ENCODE results near the gene TTC24. TPM values are rescaled to one million over a fixed set of nuclear protein-coding genes. Genes with fewer than 3 reads are reported as not detected.
A peak's percentile ranks its signal among the peaks of the same experiment; 100 is the strongest.

Gene TTC24
- total RNA-seq, 8 experiments from 2014 or later = 0.14 to 1.9 (median 0.58) TPM; not detected in 4

DNA sequence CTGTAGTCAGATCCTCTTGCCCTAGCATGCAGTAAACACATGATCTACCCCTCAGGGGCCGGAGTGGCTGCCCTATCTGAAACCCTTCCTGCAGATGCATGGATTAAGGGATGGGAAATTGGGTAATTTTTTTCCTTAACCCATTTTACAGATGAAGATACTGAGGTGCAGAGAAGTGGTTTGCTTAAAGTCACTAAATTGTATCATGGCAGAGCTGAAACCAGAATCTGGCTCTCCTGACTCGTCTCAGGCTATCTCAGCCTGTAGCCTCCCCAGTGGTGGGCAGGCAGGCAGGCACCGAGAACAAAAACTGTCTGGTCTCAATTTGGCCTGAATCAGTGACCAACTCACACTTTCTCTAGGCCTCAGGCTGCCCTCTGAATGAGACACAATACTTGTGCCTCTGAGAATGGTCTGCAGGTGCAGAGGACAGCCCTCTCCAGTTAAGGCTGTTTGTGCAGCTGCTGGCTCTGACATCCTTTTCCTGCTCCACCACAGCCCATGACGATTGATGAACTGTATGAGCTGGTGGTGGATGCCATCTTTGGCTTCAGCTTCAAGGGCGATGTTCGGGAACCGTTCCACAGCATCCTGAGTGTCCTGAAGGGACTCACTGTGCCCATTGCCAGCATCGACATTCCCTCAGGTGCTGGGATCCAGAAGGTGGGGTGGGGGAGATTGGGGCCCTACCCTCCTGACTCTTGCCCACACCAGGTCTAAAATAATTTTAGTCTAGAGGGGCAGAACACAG lies 13.6 kb downstream of the TTC24 start:
- 72 to 100% (median 92%) methylated on average over 2 to 6 of the region's 8 CpGs; no CpG with 5 or more reads in 4 of the 10 experiments for WGBS, 10 experiments
- in situ Hi-C loops (cut with MboI; ENCODE audit: low pct_unique_long_range_greater_than_20kb in 2 of 9, low sequenced_read_pairs in 9 of 9, unreplicated experiment in 9 of 9) = no loop called here
- H3K4me3 ChIP-seq = no peak overlapping the region
- no peak overlapping the region for H3K27ac ChIP-seq
- ATAC-seq (replicated peaks in 6 of 8) = no peak
- H3K4me1 ChIP-seq (replicated peaks in 1 of 2) = peaks cover 20 to 28% of the 10 kb centered on the region in 2 donors

DNA sequence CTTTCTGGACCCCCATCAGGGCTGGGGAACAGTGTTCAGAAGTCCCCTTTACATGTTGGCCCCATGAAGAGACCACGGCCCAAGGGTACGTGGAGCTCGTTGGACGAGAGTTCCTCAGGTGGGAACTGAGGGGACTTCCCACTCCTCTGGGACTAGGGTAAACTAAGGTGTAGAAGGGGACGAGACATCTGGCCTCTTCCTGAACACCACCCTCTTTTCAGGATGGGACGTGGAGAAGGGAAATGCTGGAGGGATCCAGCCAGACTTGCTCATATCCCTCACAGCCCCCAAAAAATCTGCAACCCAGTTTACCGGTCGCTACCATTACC lies 14.1 kb downstream of the TTC24 start:
- no peak overlapping the region for H3K27ac ChIP-seq
- ATAC-seq (replicated peaks in 6 of 8) = no peak
- in situ Hi-C loops (cut with MboI; ENCODE audit: low pct_unique_long_range_greater_than_20kb in 2 of 9, low sequenced_read_pairs in 9 of 9, unreplicated experiment in 9 of 9) = no loop called here
- peaks cover 20 to 28% of the 10 kb centered on the region in 2 donors for H3K4me1 ChIP-seq (replicated peaks in 1 of 2)
- 80 to 100% (median 91%) methylated on average over 1 to 6 of the region's 8 CpGs; no CpG with 5 or more reads in 6 of the 10 experiments for WGBS, 10 experiments
- no peak overlapping the region for H3K4me3 ChIP-seq

DNA sequence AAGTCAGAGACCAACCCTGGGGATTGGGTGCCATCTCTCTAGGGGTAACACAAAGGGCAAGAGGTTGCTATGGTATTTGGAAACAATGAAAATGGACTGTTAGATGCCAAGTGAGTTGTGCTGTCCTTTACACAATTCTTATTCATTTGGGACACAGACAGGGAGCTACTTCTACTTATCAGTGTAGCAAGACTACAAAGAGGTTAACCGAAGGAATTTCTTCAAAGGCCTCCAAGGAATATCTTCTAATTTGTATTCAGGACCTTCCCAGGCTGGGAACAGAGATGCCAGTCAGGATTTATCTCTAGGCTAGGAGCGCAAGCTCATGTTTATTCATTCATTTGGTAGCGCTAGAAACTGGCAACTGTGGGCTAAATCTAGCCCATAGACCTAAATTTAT lies 14.7 kb downstream of the TTC24 start:
- in situ Hi-C loops (cut with MboI; ENCODE audit: low pct_unique_long_range_greater_than_20kb in 2 of 9, low sequenced_read_pairs in 9 of 9, unreplicated experiment in 9 of 9) = no loop called here
- ATAC-seq (replicated peaks in 6 of 8) = peak in 1 of 8 experiments; percentile 38
- WGBS, 10 experiments = 37 to 96% (median 58%) methylated on average over 2 to 3 of the region's 3 CpGs; no CpG with 5 or more reads in 2 of the 10 experiments
- Histone ChIP-seq H3K4me1 (replicated peaks in 1 of 2) (peaks cover 20 to 28% of the 10 kb centered on the region in 2 donors), H3K4me3 (no peak overlapping the region), H3K27ac (peak overlapping the region in 1 of 2 donors; percentile 27)

DNA sequence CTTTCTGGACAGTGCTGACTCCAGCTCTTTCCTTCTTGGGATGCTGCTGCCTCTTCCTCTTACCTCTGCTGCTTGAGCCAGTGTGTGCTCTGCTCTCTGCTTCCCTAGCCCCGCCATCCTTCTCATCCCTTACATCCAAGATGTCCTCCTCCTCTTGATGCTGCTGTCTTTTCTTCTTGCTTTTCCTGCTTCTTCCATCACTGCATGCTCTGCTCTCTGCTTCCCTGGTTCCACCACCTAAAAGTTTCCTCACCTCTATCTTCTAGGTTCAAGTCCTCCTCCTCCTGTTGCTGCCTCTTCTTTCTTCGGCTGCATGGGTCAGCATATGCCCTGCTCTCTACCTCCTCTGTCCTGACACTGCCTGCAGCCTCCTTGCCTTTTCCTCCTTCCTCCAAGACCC lies 15.5 kb downstream of the TTC24 start:
- 71 to 100% (median 95%) methylated on average over 1 to 2 of the region's 2 CpGs for WGBS, 10 experiments
- peaks cover 20 to 28% of the 10 kb centered on the region in 2 donors for H3K4me1 ChIP-seq (replicated peaks in 1 of 2)
- in situ Hi-C loops (cut with MboI; ENCODE audit: low pct_unique_long_range_greater_than_20kb in 2 of 9, low sequenced_read_pairs in 9 of 9, unreplicated experiment in 9 of 9) = no loop called here
- no peak overlapping the region for H3K4me3 ChIP-seq
- ATAC-seq (replicated peaks in 6 of 8) = no peak
- H3K27ac ChIP-seq = no peak overlapping the region

DNA sequence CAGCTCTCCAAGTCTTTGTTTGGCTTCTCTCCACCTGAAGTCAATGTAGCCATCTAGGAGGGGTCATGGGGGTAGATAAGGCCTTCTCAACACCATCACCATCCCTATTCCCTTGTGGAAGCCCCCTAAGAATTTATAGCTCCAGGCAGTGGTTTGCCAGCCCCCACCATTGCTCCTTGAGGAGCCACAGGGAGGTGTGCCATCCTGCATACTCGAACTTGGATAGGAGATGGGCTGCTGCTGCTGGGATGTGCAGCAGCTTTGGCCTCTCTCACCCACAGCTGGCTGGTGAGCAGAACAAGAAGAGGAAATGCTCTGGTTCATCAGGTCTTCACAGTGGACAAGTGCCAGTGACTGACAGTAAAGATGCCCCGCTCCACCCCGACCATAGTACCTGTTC lies 16.9 kb downstream of the TTC24 start:
- WGBS, 10 experiments = 71 to 100% (median 94%) methylated on average over 1 to 3 of the region's 3 CpGs; no CpG with 5 or more reads in 5 of the 10 experiments
- no peak overlapping the region for H3K4me3 ChIP-seq
- no peak overlapping the region for H3K27ac ChIP-seq
- ATAC-seq (replicated peaks in 6 of 8) = no peak
- H3K4me1 ChIP-seq (replicated peaks in 1 of 2) = peaks cover 18 to 28% of the 10 kb centered on the region in 2 donors
- in situ Hi-C loops (cut with MboI; ENCODE audit: low pct_unique_long_range_greater_than_20kb in 2 of 9, low sequenced_read_pairs in 9 of 9, unreplicated experiment in 9 of 9) = no loop called here

DNA sequence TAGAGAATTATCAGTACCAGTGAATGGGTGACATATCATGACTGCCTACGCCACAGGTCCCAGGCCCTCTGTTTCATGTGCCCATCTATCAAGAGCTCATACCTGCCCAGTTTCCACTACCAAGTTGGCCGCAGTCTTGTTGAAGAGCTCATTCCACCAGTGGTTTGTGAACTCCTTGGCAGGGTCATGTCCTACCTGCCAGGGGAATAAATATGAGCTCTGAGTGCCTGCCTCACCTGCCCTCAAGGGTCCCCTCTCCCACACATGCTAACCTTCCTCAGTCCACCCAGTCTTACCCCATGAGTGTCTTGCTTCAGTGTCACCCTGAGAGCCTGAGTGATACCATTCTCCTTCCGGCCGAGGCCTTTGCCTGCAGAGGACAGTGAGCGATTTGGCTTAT lies 18.6 kb downstream of the TTC24 start:
- 86 to 100% (median 99%) methylated on average over 1 to 5 of the region's 5 CpGs; no CpG with 5 or more reads in 4 of the 10 experiments for WGBS, 10 experiments
- ATAC-seq (replicated peaks in 6 of 8) = no peak
- Histone ChIP-seq H3K27ac (no peak overlapping the region), H3K4me3 (no peak overlapping the region), H3K4me1 (replicated peaks in 1 of 2) (peaks cover 17 to 26% of the 10 kb centered on the region in 2 donors)
- in situ Hi-C loops (cut with MboI; ENCODE audit: low pct_unique_long_range_greater_than_20kb in 2 of 9, low sequenced_read_pairs in 9 of 9, unreplicated experiment in 9 of 9) = no loop called here

DNA sequence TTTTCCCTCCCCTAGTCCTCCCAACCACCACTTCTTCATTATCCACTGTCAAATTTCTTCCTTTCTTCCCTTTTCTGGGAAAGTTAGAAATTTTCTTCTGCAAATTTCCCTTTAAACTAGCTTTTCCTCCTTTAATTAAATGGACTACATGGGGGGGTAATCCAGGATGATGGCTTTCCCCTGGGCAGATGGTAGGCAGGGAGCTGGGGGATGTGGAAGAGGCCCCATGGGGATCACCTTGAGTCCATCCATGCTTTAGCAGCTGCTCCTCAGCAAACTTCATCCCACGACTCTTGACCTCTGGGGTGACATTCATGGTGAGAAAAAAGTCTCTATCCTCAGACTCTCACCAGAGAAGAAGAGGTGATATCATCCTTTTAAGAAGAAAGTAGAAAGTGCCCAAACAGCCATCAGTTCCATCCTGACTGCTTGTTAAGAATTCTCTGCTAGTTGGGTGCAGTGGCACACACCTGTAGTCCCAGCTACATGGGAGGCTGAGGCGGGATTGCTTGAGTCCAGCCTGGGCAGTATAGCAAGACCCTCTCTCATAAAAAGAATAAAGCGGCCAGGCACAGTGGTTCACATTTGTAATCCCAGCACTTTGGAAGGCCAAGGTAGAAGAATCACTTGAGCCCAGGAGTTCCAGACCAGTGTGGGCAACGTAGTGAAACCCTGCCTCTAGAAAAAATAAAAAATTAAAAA lies 19.4 kb downstream of the TTC24 start:
- Histone ChIP-seq H3K4me3 (no peak overlapping the region), H3K27ac (no peak overlapping the region), H3K4me1 (replicated peaks in 1 of 2) (peaks cover 17 to 23% of the 10 kb centered on the region in 2 donors)
- no peak for ATAC-seq (replicated peaks in 6 of 8)
- WGBS, 10 experiments = 88 to 100% (median 100%) methylated on average over 1 to 4 of the region's 4 CpGs
- in situ Hi-C loops (cut with MboI; ENCODE audit: low pct_unique_long_range_greater_than_20kb in 2 of 9, low sequenced_read_pairs in 9 of 9, unreplicated experiment in 9 of 9) = no loop called here

DNA sequence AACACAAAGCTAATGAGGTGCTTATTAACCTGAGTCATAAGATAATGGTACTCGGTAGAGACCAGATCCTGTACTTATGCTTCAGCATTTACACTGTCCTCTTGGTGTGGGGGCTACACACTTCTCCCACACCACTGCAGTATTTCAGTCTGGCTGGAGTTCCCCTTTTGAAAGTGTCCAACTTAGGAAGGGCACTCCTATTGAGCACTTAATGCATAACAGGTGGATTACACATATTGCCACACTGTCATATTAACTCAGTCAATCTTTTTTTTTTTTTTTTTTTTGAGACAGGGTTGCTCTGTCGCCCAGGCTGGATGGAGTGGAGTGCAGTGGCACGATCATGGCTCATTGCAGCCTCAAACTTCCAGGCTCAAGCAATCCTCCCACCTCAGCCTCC lies 20.3 kb downstream of the TTC24 start:
- Histone ChIP-seq H3K4me1 (replicated peaks in 1 of 2) (peaks cover 9 to 14% of the 10 kb centered on the region in 2 donors), H3K4me3 (no peak overlapping the region), H3K27ac (no peak overlapping the region)
- 0 to 100% (median 88%) methylated on average over 1 to 3 of the region's 3 CpGs; no CpG with 5 or more reads in 2 of the 10 experiments for WGBS, 10 experiments
- ATAC-seq (replicated peaks in 6 of 8) = no peak
- in situ Hi-C loops (cut with MboI; ENCODE audit: low pct_unique_long_range_greater_than_20kb in 2 of 9, low sequenced_read_pairs in 9 of 9, unreplicated experiment in 9 of 9) = loop anchor here in 4 of 9 experiments (10.0 to 25.0 kb wide), 3 partner anchors 145 to 213 kb away; no protein-coding TSS in a partner anchor

DNA sequence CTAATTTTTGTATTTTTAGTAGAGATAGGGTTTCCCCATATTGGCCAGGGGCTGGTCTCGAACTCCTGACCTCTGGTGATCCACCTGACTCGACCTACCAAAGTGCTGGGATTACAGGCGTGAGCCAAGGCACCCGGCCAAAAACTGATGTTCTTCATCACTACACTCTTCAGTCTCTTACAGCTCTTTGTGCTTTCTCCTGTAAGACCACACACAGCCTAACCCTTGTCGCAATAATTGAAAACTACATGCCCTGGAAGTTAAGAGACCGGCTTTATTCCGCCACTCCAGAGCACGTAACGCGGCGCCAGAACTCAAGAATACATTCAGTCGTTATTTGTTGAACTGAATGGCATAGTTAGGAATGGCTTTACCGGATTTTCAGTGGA lies 21.2 kb downstream of the TTC24 start:
- peak in 3 of 8 experiments; percentile 14 to 16 (median 15) for ATAC-seq (replicated peaks in 6 of 8)
- H3K27ac ChIP-seq = peak overlapping the region in 1 of 2 donors; percentile 70
- H3K4me3 ChIP-seq = peak overlapping the region; percentile 53 to 97 (median 71)
- in situ Hi-C loops (cut with MboI; ENCODE audit: low pct_unique_long_range_greater_than_20kb in 2 of 9, low sequenced_read_pairs in 9 of 9, unreplicated experiment in 9 of 9) = loop anchor here in 4 of 9 experiments (10.0 to 25.0 kb wide), 3 partner anchors 146 to 213 kb away; no protein-coding TSS in a partner anchor
- peaks cover 9 to 14% of the 10 kb centered on the region in 2 donors for H3K4me1 ChIP-seq (replicated peaks in 1 of 2)
- WGBS, 10 experiments = 0 to 11% (median 0%) methylated on average over 2 to 13 of the region's 13 CpGs; no CpG with 5 or more reads in 1 of the 10 experiments

DNA sequence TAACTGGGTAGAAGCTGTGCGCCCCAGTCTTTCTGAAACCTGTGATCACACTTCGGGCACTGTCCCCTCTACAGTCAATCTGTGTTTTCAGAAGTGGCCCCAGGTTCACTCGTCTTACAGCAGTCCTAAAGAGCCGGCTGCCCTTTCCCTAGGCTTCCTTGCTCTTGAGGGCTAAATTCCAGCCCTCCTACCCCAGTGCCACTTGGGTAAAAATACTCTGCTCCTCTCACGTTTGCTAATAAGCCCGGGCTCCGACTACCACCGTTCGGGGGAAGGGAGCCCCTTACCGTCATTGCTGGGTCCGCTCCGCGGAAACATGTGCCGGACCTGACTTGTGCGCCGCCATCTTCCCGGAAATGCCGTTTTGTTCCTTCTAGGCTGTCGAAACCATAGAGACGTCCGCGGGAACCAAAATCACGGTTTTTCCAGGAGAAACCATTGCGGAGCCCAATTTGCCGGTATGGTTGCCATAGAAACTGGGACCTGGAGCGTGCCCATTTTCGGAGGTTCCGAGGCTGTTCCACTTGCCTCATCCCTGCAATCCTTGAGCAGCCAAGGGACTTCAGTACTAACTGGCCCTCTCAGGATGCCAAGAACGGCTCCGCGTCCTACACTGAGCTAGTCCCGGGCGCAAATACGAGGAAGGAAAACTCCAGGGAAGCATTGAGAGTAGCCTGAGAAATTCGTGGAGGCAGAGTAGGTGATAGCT lies 21.8 kb downstream of the TTC24 start, which contains the start of gene GPATCH4:
GPATCH4 (minus strand) TSS at position 358 of the 709 bp plus-strand sequence.
- peak; percentile 86 to 94 (median 92) for ATAC-seq (replicated peaks in 6 of 8)
- in situ Hi-C loops (cut with MboI; ENCODE audit: low pct_unique_long_range_greater_than_20kb in 2 of 9, low sequenced_read_pairs in 9 of 9, unreplicated experiment in 9 of 9) = loop anchor here in 4 of 9 experiments (10.0 to 25.0 kb wide), 3 partner anchors 146 to 214 kb away; no protein-coding TSS in a partner anchor
- 0 to 4% (median 0%) methylated on average over 1 to 35 of the region's 35 CpGs; no CpG with 5 or more reads in 1 of the 10 experiments for WGBS, 10 experiments
- H3K4me1 ChIP-seq (replicated peaks in 1 of 2) = peaks cover 9 to 14% of the 10 kb centered on the region in 2 donors
- peak within 1 kb of the TSS; percentile 53 to 97 (median 71) for H3K4me3 ChIP-seq
- H3K27ac ChIP-seq = peak within 1 kb of the TSS; percentile 43 to 70

DNA sequence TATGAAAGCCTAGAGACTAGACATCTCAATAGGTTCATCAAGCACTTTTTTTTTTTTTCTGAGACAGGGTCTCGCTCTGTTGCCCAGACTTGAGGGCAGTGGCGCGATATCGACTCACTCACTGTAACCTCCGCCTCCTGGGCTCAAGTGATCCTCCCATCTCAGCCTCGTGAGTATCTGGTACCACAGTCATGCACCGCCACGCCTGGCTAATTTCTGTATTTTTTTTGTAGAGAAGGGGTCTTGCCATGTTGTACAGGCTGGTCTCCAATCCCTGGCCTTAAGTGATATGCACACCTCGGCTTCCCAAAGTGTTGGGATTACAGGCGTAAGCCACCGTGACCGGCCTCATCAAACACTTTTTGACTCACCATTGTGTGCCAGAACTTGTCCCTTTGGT lies 22.4 kb downstream of the TTC24 start:
- 35 to 100% (median 79%) methylated on average over 1 to 11 of the region's 12 CpGs; no CpG with 5 or more reads in 2 of the 10 experiments for WGBS, 10 experiments
- in situ Hi-C loops (cut with MboI; ENCODE audit: low pct_unique_long_range_greater_than_20kb in 2 of 9, low sequenced_read_pairs in 9 of 9, unreplicated experiment in 9 of 9) = loop anchor here in 4 of 9 experiments (10.0 to 25.0 kb wide), 3 partner anchors 147 to 215 kb away; no protein-coding TSS in a partner anchor
- Histone ChIP-seq H3K4me3 (peak overlapping the region; percentile 53 to 97 (median 71)), H3K4me1 (replicated peaks in 1 of 2) (peaks cover 9 to 14% of the 10 kb centered on the region in 2 donors), H3K27ac (peak overlapping the region; percentile 43 to 70)
- peak in 7 of 8 experiments; percentile 3 to 26 (median 10) for ATAC-seq (replicated peaks in 6 of 8)

DNA sequence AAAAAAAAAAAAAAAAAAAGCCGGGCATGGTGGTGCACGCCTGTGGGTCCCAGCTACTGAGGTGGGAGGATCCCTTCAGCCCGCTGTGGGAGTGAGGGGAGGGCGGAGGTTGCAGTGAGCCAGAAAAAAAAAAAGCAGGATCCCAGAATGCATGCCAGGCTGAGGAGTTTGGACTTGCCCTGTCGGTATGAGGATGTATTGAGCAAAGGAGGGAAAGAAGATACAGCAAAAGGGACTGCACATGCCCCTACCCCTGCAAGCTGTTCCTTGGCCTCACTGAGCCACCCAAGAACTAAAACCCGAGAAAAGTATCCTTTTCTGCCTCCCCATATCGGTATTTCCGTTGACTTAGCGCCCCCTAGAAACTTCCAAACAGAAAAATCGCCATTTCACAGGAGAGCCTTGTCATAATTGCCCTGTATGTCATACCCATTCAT lies 23.1 kb downstream of the TTC24 start:
- in situ Hi-C loops (cut with MboI; ENCODE audit: low pct_unique_long_range_greater_than_20kb in 2 of 9, low sequenced_read_pairs in 9 of 9, unreplicated experiment in 9 of 9) = loop anchor here in 4 of 9 experiments (10.0 to 25.0 kb wide), 3 partner anchors 148 to 215 kb away; no protein-coding TSS in a partner anchor
- H3K4me3 ChIP-seq = no peak overlapping the region
- ATAC-seq (replicated peaks in 6 of 8) = no peak

More for the DNA sequence above, 23.1 kb downstream of the TTC24 start:
- WGBS, 10 experiments = 7 to 75% (median 34%) methylated on average over 3 to 10 of the region's 10 CpGs; no CpG with 5 or more reads in 1 of the 10 experiments
- Histone ChIP-seq H3K4me1 (replicated peaks in 1 of 2) (peaks cover 9 to 14% of the 10 kb centered on the region in 2 donors), H3K27ac (no peak overlapping the region)

Measured in motor neuron (in vitro differentiated cells).